ENCODE measurements around the gene ADCK1. TPM values are rescaled to one million over a fixed set of nuclear protein-coding genes. Genes with fewer than 3 reads are reported as not detected.

ADCK1 gene
- total and polyA plus RNA-seq, 2 experiments from 2014 or later, result 6.7 to 11.2 TPM

GRCh38 chr14:77760381-77761204 is 39.3 kb upstream of the ADCK1 start, which contains the start of gene SNW1:
TSS of gene SNW1 (minus strand) at chr14:77761156. CDS start at chr14:77761127, 29 bp downstream.
- peak; percentile 87 for ATAC-seq
- peaks cover 20% of the 10 kb centered on the region for H3K4me1 ChIP-seq (ENCODE audit: insufficient read depth)
- Mint-ChIP-seq H3K27ac (peak within 1 kb of the TSS; percentile 98), H3K9me3 (no peaks in the 10 kb centered on the region), H3K27me3 (ENCODE audit: insufficient read depth, low read depth, poor library complexity) (peaks cover 7% of the 10 kb centered on the region), H3K36me3 (ENCODE audit: low read depth) (peaks cover 8% of the 10 kb centered on the region), H3K4me3 (peak within 1 kb of the TSS; percentile 99), H3K4me1 (peaks cover 25% of the 10 kb centered on the region)
- H3K4me3 ChIP-seq, result peak within 1 kb of the TSS; percentile 68
- peak; percentile 98 for DNase-seq (ENCODE audit: low spot score)
- peaks cover 31% of the 10 kb centered on the region for H4K20me1 ChIP-seq (replicated peaks; ENCODE audit: insufficient read depth)
- H3K27ac ChIP-seq (ENCODE audit: low read depth), result peak within 1 kb of the TSS; percentile 89
- no peaks in the 10 kb centered on the region for H3K9me2 ChIP-seq (ENCODE audit: insufficient read depth)
- peaks cover 49% of the 10 kb centered on the region for H3K79me2 ChIP-seq (replicated peaks; ENCODE audit: insufficient read depth)
- H2AFZ ChIP-seq, result peak within 1 kb of the TSS; percentile 90
- no peaks in the 10 kb centered on the region for H3K27me3 ChIP-seq (ENCODE audit: insufficient read depth)
- TF ChIP-seq STAT1 (IDR thresholded peaks at IDR 0.05; ENCODE audit: unreplicated experiment) (no peak), CREB1 (CRISPR knock-in tag; IDR thresholded peaks at IDR 0.05; ENCODE audit: low read depth) (peak; percentile 69), POLR2AphosphoS5 (IDR thresholded peaks at IDR 0.05; ENCODE audit: low read depth) (peak; percentile 87), ETS1 (IDR thresholded peaks at IDR 0.05) (peak; percentile 80; the same call in 1 of the 2 replicates), CTCF (conservative IDR thresholded peaks at IDR 0.05; ENCODE audit: low read depth in 2 of 2) (no peak), JUNB (IDR thresholded peaks at IDR 0.05; ENCODE audit: unreplicated experiment) (no peak), EZH2phosphoT487 (IDR thresholded peaks at IDR 0.05; ENCODE audit: unreplicated experiment) (no peak), EZH2 (IDR thresholded peaks at IDR 0.05; ENCODE audit: low read depth, unreplicated experiment) (no peak), ZNF114 (CRISPR knock-in tag; IDR thresholded peaks at IDR 0.05) (no peak), ZNF331 (CRISPR knock-in tag; IDR thresholded peaks at IDR 0.05; ENCODE audit: low read depth) (no peak), NANOG (IDR thresholded peaks at IDR 0.05; ENCODE audit: borderline replicate concordance) (no peak)
- TF ChIP-seq, protein P1, sequence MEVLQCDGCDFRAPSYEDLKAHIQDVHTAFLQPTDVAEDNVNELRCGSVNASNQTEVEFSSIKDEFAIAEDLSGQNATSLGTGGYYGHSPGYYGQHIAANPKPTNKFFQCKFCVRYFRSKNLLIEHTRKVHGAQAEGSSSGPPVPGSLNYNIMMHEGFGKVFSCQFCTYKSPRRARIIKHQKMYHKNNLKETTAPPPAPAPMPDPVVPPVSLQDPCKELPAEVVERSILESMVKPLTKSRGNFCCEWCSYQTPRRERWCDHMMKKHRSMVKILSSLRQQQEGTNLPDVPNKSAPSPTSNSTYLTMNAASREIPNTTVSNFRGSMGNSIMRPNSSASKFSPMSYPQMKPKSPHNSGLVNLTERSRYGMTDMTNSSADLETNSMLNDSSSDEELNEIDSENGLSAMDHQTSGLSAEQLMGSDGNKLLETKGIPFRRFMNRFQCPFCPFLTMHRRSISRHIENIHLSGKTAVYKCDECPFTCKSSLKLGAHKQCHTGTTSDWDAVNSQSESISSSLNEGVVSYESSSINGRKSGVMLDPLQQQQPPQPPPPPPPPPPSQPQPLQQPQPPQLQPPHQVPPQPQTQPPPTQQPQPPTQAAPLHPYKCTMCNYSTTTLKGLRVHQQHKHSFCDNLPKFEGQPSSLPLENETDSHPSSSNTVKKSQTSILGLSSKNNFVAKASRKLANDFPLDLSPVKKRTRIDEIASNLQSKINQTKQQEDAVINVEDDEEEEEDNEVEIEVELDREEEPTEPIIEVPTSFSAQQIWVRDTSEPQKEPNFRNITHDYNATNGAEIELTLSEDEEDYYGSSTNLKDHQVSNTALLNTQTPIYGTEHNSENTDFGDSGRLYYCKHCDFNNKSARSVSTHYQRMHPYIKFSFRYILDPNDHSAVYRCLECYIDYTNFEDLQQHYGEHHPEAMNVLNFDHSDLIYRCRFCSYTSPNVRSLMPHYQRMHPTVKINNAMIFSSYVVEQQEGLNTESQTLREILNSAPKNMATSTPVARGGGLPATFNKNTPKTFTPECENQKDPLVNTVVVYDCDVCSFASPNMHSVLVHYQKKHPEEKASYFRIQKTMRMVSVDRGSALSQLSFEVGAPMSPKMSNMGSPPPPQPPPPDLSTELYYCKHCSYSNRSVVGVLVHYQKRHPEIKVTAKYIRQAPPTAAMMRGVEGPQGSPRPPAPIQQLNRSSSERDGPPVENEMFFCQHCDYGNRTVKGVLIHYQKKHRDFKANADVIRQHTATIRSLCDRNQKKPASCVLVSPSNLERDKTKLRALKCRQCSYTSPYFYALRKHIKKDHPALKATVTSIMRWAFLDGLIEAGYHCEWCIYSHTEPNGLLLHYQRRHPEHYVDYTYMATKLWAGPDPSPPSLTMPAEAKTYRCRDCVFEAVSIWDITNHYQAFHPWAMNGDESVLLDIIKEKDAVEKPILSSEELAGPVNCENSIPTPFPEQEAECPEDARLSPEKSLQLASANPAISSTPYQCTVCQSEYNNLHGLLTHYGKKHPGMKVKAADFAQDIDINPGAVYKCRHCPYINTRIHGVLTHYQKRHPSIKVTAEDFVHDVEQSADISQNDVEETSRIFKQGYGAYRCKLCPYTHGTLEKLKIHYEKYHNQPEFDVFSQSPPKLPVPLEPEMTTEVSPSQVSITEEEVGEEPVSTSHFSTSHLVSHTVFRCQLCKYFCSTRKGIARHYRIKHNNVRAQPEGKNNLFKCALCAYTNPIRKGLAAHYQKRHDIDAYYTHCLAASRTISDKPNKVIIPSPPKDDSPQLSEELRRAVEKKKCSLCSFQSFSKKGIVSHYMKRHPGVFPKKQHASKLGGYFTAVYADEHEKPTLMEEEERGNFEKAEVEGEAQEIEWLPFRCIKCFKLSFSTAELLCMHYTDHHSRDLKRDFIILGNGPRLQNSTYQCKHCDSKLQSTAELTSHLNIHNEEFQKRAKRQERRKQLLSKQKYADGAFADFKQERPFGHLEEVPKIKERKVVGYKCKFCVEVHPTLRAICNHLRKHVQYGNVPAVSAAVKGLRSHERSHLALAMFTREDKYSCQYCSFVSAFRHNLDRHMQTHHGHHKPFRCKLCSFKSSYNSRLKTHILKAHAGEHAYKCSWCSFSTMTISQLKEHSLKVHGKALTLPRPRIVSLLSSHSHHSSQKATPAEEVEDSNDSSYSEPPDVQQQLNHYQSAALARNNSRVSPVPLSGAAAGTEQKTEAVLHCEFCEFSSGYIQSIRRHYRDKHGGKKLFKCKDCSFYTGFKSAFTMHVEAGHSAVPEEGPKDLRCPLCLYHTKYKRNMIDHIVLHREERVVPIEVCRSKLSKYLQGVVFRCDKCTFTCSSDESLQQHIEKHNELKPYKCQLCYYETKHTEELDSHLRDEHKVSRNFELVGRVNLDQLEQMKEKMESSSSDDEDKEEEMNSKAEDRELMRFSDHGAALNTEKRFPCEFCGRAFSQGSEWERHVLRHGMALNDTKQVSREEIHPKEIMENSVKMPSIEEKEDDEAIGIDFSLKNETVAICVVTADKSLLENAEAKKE (CRISPR knock-in tag; IDR thresholded peaks at IDR 0.05), result no peak
- TF ChIP-seq, protein P2, sequence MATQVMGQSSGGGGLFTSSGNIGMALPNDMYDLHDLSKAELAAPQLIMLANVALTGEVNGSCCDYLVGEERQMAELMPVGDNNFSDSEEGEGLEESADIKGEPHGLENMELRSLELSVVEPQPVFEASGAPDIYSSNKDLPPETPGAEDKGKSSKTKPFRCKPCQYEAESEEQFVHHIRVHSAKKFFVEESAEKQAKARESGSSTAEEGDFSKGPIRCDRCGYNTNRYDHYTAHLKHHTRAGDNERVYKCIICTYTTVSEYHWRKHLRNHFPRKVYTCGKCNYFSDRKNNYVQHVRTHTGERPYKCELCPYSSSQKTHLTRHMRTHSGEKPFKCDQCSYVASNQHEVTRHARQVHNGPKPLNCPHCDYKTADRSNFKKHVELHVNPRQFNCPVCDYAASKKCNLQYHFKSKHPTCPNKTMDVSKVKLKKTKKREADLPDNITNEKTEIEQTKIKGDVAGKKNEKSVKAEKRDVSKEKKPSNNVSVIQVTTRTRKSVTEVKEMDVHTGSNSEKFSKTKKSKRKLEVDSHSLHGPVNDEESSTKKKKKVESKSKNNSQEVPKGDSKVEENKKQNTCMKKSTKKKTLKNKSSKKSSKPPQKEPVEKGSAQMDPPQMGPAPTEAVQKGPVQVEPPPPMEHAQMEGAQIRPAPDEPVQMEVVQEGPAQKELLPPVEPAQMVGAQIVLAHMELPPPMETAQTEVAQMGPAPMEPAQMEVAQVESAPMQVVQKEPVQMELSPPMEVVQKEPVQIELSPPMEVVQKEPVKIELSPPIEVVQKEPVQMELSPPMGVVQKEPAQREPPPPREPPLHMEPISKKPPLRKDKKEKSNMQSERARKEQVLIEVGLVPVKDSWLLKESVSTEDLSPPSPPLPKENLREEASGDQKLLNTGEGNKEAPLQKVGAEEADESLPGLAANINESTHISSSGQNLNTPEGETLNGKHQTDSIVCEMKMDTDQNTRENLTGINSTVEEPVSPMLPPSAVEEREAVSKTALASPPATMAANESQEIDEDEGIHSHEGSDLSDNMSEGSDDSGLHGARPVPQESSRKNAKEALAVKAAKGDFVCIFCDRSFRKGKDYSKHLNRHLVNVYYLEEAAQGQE (IDR thresholded peaks at IDR 0.05; ENCODE audit: unreplicated experiment), result no peak
- H3K4me2 ChIP-seq, result peak within 1 kb of the TSS; percentile 83
- H3K36me3 ChIP-seq (ENCODE audit: insufficient read depth), result peaks cover under 1% of the 10 kb centered on the region; the same call in 1 of the 2 replicates
- H3F3A ChIP-seq (replicated peaks; ENCODE audit: low read depth), result peaks cover 2% of the 10 kb centered on the region; the same call in 1 of the 2 replicates
